Retinal pigment epithelial cell (primary cell): ENCODE measurements around the gene PIM1.

Experiments
- DNase-seq: peaks from one replicate; pipeline ENCODE4 v3.0.0-alpha.2; 2010; ENCODE audit warnings: low read depth
- H3K4me3 ChIP-seq: 2 replicates; pipeline ENCODE4 v1.5.1; 2011; ENCODE audit warnings: mild to moderate bottlenecking, low read length, control low read depth, moderate library complexity
- TF ChIP-seq, protein P1 (sequence below): conservative IDR thresholded peaks from 2 replicates; pipeline ENCODE4 v1.5.1; 2011; ENCODE audit warnings: low read depth, low read length, control low read depth, inconsistent platforms

The PIM1 gene

GRCh38 chr6:37204014-37204751 is 34.2 kb downstream of the PIM1 start:
- TF ChIP-seq, protein P1, sequence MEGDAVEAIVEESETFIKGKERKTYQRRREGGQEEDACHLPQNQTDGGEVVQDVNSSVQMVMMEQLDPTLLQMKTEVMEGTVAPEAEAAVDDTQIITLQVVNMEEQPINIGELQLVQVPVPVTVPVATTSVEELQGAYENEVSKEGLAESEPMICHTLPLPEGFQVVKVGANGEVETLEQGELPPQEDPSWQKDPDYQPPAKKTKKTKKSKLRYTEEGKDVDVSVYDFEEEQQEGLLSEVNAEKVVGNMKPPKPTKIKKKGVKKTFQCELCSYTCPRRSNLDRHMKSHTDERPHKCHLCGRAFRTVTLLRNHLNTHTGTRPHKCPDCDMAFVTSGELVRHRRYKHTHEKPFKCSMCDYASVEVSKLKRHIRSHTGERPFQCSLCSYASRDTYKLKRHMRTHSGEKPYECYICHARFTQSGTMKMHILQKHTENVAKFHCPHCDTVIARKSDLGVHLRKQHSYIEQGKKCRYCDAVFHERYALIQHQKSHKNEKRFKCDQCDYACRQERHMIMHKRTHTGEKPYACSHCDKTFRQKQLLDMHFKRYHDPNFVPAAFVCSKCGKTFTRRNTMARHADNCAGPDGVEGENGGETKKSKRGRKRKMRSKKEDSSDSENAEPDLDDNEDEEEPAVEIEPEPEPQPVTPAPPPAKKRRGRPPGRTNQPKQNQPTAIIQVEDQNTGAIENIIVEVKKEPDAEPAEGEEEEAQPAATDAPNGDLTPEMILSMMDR: no peak
- DNase-seq: peak; percentile 44
- H3K4me3 ChIP-seq: no peak overlapping the region

- TF ChIP-seq, protein P1: no peak
- DNase-seq: no peak
- no peak overlapping the region for H3K4me3 ChIP-seq
Observed at GRCh38 chr6:37205175-37205996, 35.4 kb downstream of the PIM1 start.

GRCh38 chr6:37205997-37206340 is 36.0 kb downstream of the PIM1 start:
- no peak for DNase-seq
- H3K4me3 ChIP-seq: no peak overlapping the region
- TF ChIP-seq, protein P1: no peak

DNA sequence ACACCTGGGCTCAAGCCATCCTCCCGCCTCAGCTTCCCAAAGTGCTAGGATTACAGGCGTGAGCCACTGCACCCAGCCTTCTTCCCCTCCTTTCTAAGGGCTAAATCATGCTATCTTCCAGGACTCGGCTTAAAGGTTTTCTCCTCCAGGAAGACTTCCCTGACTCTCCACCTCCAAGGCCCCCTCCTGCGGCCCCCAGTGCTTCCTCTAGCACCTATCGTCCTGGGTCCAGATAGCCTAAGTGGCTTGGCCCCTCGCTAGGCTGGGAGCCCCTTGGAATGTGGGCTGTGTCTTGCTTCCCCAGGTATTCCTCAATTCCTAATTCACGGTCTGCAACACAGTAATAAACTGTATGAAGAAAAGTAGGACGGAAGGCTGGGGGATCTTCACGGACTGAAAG is 36.7 kb downstream of the PIM1 start:
- no peak overlapping the region for H3K4me3 ChIP-seq
- no peak for DNase-seq
- TF ChIP-seq, protein P1: no peak

- TF ChIP-seq, protein P1: peak; percentile 89
- H3K4me3 ChIP-seq: no peak overlapping the region
- peak; percentile 44 for DNase-seq
Observed at GRCh38 chr6:37207903-37208456, 38.0 kb downstream of the PIM1 start.

DNA sequence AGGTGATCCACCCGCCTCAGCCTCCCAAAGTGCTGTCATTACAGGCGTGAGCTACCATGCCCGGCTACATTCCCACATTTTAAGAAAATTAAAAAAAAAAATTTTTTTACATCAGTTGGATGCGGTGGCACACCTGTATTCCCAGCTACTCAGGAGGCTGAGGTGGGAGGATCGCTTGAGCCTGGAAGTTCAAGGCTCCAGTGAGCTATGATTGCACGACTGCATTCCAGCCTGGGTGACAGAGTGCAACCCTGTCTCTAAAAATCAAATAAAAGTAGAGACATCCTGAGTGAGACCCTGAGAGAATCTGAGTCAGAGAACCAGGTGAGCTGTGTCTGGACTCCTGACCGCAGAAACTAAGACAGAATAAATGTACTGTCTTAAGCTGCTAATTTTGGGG is 38.8 kb downstream of the PIM1 start:
- TF ChIP-seq, protein P1: no peak
- no peak for DNase-seq
- H3K4me3 ChIP-seq: no peak overlapping the region
